Endothelial cell of umbilical vein (primary cell): ENCODE measurements around the gene SMG5. TPM values are rescaled to one million over a fixed set of nuclear protein-coding genes. Genes with fewer than 3 reads are reported as not detected.

Experiments used
- BruUV-seq: library from RNA; stranded (reverse); fragments of 400-500 nt; replicated peaks from 2 replicates; lab custom pipeline; 2021; lab: Mats Ljungman, UMichigan
- CTCF ChIA-PET: fragments of 300-600, 350-600 bp; sonication (Branson Sonifier 250); formaldehyde crosslinking; loops from one replicate; lab custom pipeline; 2021; ENCODE audit warnings: antibody characterized with exemption, inconsistent platforms; lab: Charles Lee
- POLR2A ChIA-PET: fragments of 300-600, 350-600 bp; sonication (Branson Sonifier 250); formaldehyde crosslinking; loops from one replicate; lab custom pipeline; 2021; ENCODE audit warnings: antibody characterized with exemption, inconsistent platforms; lab: Charles Lee
- DNase-seq: peaks from one replicate; pipeline ENCODE4 v3.0.0-alpha.2; 2011; ENCODE audit warnings: low read depth, low spot score
- FAIRE-seq: peaks from 2 replicates; lab custom pipeline; 2011; peaks lifted over from hg19 to GRCh38; lab: Jason Lieb, UNC
- H2AFZ ChIP-seq: 2 replicates; pipeline ENCODE4 v1.6.0; 2012; ENCODE audit warnings: low read depth, low read length, control low read depth, inconsistent platforms
- H3K27ac ChIP-seq: 2 replicates; pipeline ENCODE4 v1.5.1; 2011; ENCODE audit warnings: low read depth, mild to moderate bottlenecking, control low read depth, low read length, moderate library complexity; ENCODE audit not compliant: insufficient read depth
- H3K27me3 ChIP-seq, 2 experiments: 2 replicates each; pipeline versions ENCODE4 v1.6.0 to v1.6.1; 2011; ENCODE audit warnings: low read length in 2 of 2, mixed read lengths in 1 of 2; ENCODE audit not compliant: control insufficient read depth in 2 of 2, insufficient read depth in 2 of 2
- H3K36me3 ChIP-seq, 2 experiments: 2 replicates in 1 of 2; 3 replicates in 1 of 2; pipeline ENCODE4 v1.5.1; 2011; ENCODE audit warnings: low read length in 2 of 2, mild to moderate bottlenecking in 1 of 2, moderate library complexity in 1 of 2; ENCODE audit not compliant: control insufficient read depth in 2 of 2, insufficient read depth in 2 of 2; ENCODE audit errors: extremely low read depth in 1 of 2
- H3K4me1 ChIP-seq: 3 replicates; pipeline ENCODE4 v1.5.1; 2011; ENCODE audit warnings: mild to moderate bottlenecking, low read length; ENCODE audit not compliant: control insufficient read depth, insufficient read depth; ENCODE audit errors: extremely low read depth
- H3K4me2 ChIP-seq: 2 replicates; pipeline ENCODE4 v1.6.1; 2011; ENCODE audit warnings: low read length, control low read depth, mixed read lengths; ENCODE audit not compliant: insufficient read depth
- H3K4me3 ChIP-seq, 3 experiments: fragments of 200-600 bp in 1 of 3; sonication (generic), shearing (Covaris generic) in 1 of 3; replicated peaks in 1 of 3; 2 replicates each; pipeline ENCODE4 v1.5.1; 2011 to 2016; ENCODE audit warnings: control low read depth in 3 of 3, low read length in 3 of 3, mild to moderate bottlenecking in 2 of 3, inconsistent platforms in 1 of 3, low read depth in 1 of 3, moderate library complexity in 1 of 3; ENCODE audit not compliant: insufficient read depth in 1 of 3
- H3K79me2 ChIP-seq: 2 replicates; pipeline ENCODE4 v1.6.0; 2012; ENCODE audit warnings: low read length, inconsistent platforms; ENCODE audit not compliant: control insufficient read depth, insufficient read depth
- H3K9ac ChIP-seq: replicated peaks from 2 replicates; pipeline ENCODE3; 2011; ENCODE audit warnings: low read length, control low read depth; ENCODE audit not compliant: insufficient read depth; ENCODE audit errors: extremely low read depth
- H3K9me1 ChIP-seq: replicated peaks from 3 replicates; pipeline ENCODE4 v1.6.0; 2011; ENCODE audit warnings: mild to moderate bottlenecking, low read length; ENCODE audit not compliant: control insufficient read depth, insufficient read depth; ENCODE audit errors: extremely low read depth
- H3K9me3 ChIP-seq: replicated peaks from 2 replicates; pipeline ENCODE4 v1.5.1; 2012; ENCODE audit warnings: low read length, inconsistent platforms; ENCODE audit not compliant: control insufficient read depth, insufficient read depth
- H4K20me1 ChIP-seq: replicated peaks from 2 replicates; pipeline ENCODE3; 2011; ENCODE audit warnings: mild to moderate bottlenecking, low read length; ENCODE audit not compliant: control insufficient read depth, insufficient read depth; ENCODE audit errors: extremely low read depth
- CTCF ChIP-seq, 2 donors: IDR thresholded peaks; 1 replicate in 1 of 2; 2 replicates in 1 of 2; pipeline ENCODE4 v1.5.1; 2011; ENCODE audit warnings: low read length in 2 of 2, mild to moderate bottlenecking in 2 of 2, moderate library complexity in 2 of 2, control low read depth in 1 of 2, inconsistent platforms in 1 of 2, low read depth in 1 of 2; ENCODE audit not compliant: insufficient read depth in 1 of 2; ENCODE audit errors: extremely low read depth in 1 of 2
- EZH2 ChIP-seq: IDR thresholded peaks from 2 replicates; pipeline ENCODE4 v1.6.1; 2012; ENCODE audit warnings: borderline replicate concordance, low read depth, mild to moderate bottlenecking, moderate library complexity, low read length, inconsistent platforms; ENCODE audit not compliant: severe bottlenecking
- FOS ChIP-seq: IDR thresholded peaks from 2 replicates; pipeline ENCODE4 v1.6.1; 2011; ENCODE audit warnings: mild to moderate bottlenecking, low read length, moderate library complexity, borderline replicate concordance; ENCODE audit not compliant: insufficient read depth
- GATA2 ChIP-seq: IDR thresholded peaks from 2 replicates; pipeline ENCODE4 v1.7.0; 2011; ENCODE audit warnings: low read depth, mild to moderate bottlenecking, moderate library complexity, mixed read lengths, low read length; ENCODE audit not compliant: insufficient read length, insufficient read depth
- MYC ChIP-seq: IDR thresholded peaks from one replicate; pipeline ENCODE4 v1.6.1; 2011; ENCODE audit warnings: mild to moderate bottlenecking, low read depth, low read length
- POLR2A ChIP-seq: IDR thresholded peaks from 2 replicates; pipeline ENCODE4 v1.6.1; 2012; ENCODE audit warnings: low read depth, mild to moderate bottlenecking, control low read depth, low read length
- POLR2AphosphoS5 ChIP-seq: IDR thresholded peaks from 2 replicates; pipeline ENCODE4 v1.6.1; 2012; ENCODE audit warnings: low read depth, mild to moderate bottlenecking, control low read depth, low read length, moderate library complexity; ENCODE audit not compliant: insufficient read depth
- dilution Hi-C: fragments of 300-500 bp; cut with MboI; formaldehyde crosslinking; loops from one replicate; pipeline ENCODE4 v1.15.0; 2019; ENCODE audit warnings: low sequenced_read_pairs; ENCODE audit not compliant: extremely low pct_ligation_motif_present
- intact Hi-C: fragments of 100-400 bp; cut with micrococcal nuclease; formaldehyde crosslinking; loops from one replicate; pipeline ENCODE4 v1.10.0; 2022
- polyA plus RNA-seq, 4 experiments: library from polyadenylated mRNA; depleted of rRNA in 3 of 4; stranded (reverse) in 3 of 4; unstranded in 1 of 4; fragments of >200 nt; gene quantifications; 2 replicates each; pipeline versions ENCODE4 v1.2.1 to v1.2.3, GENCODE V29; 2011 to 2012; ENCODE audit warnings: missing spikeins in 1 of 4
- total RNA-seq: library from RNA; stranded (reverse); gene quantifications from 2 replicates; pipeline ENCODE4 v1.2.3, GENCODE V29; 2021

The SMG5 gene
- total and polyA plus RNA-seq, 2 donors (not counting 3 experiments of a cell fraction or from before 2014, with no cell fraction given): 37.4 to 82.6 TPM

- intact Hi-C loops: no loop called here
- peaks cover 28% of the 10 kb centered on the region for H3K79me2 ChIP-seq
These were observed 2.1 kb upstream of the SMG5 start for GRCh38 chr1:156284757-156285156.

More at GRCh38 chr1:156284757-156285156, 2.1 kb upstream of the SMG5 start:
- no peaks in the 10 kb centered on the region for H3K9me3 ChIP-seq
- no peak for FAIRE-seq
- ChIA-PET CTCF (no interaction called here), POLR2A (no interaction called here)
- H3K9me1 ChIP-seq: no peaks in the 10 kb centered on the region
- dilution Hi-C loops: no loop called here
- H2AFZ ChIP-seq: no peak overlapping the region
- TF ChIP-seq GATA2: no peak
- no peak for TF ChIP-seq POLR2AphosphoS5
- no peak for TF ChIP-seq CTCF (IDR thresholded peaks at IDR 0.05; ENCODE audit: extremely low read depth in 1 of 2, insufficient read depth in 1 of 2, low read depth in 1 of 2, low read length in 2 of 2)
- no peak for TF ChIP-seq MYC
- no peak for TF ChIP-seq POLR2A
- TF ChIP-seq EZH2: no peak
- TF ChIP-seq FOS: no peak
- no peak overlapping the region for H3K9ac ChIP-seq
- H3K36me3 ChIP-seq: peaks cover 0 to 2% of the 10 kb centered on the region in 2 experiments
- peaks cover 14% of the 10 kb centered on the region for H3K4me1 ChIP-seq
- no peak overlapping the region for H3K27ac ChIP-seq
- no TSS peak for BruUV-seq
- peaks cover 2% of the 10 kb centered on the region for H4K20me1 ChIP-seq
- no peak overlapping the region for H3K4me2 ChIP-seq
- no peak for DNase-seq
- no peak overlapping the region for H3K4me3 ChIP-seq
- no peaks in the 10 kb centered on the region for H3K27me3 ChIP-seq
